HK-2 (cell line): ENCODE measurements around the gene CACNA2D4.
"Not testable (repeated sequence)": the region's sequence is repeated elsewhere in the genome, so short reads cannot be mapped to it uniquely, and the experiment has no call there.

Experiments
- DNase-seq: peaks from one replicate; pipeline ENCODE4 v3.0.0-alpha.2; 2018; ENCODE audit not compliant: unreplicated experiment

CACNA2D4 gene

GRCh38 chr12:1918081-1918883, at the start of gene CACNA2D4:
Gene CACNA2D4 (minus strand): TSS chr12:1918652. CDS start chr12:1918473, 179 bp downstream.
- no peak for DNase-seq

GRCh38 chr12:1966561-1967226, 48.2 kb upstream of the CACNA2D4 start:
- no peak for DNase-seq

GRCh38 chr12:1965916-1966315, 47.5 kb upstream of the CACNA2D4 start:
- DNase-seq, result no peak

- no peak for DNase-seq
These were observed 43.9 kb upstream of the CACNA2D4 start for GRCh38 chr12:1962051-1963020.

GRCh38 chr12:1956716-1957115, 38.3 kb upstream of the CACNA2D4 start:
- no peak for DNase-seq

GRCh38 chr12:1949771-1950470, 31.5 kb upstream of the CACNA2D4 start:
- no peak for DNase-seq

- DNase-seq, result no peak
These were observed 30.4 kb upstream of the CACNA2D4 start for GRCh38 chr12:1948883-1949282.

- no peak for DNase-seq
These were observed 28.6 kb upstream of the CACNA2D4 start for GRCh38 chr12:1947081-1947480.

- DNase-seq, result no peak
These were observed 27.8 kb upstream of the CACNA2D4 start for GRCh38 chr12:1946296-1946695.

GRCh38 chr12:1945502-1945901, 27.1 kb upstream of the CACNA2D4 start:
- not testable (repeated sequence) for DNase-seq

GRCh38 chr12:1939801-1940607, 21.6 kb upstream of the CACNA2D4 start:
- DNase-seq, result peak; percentile 75

- DNase-seq, result no peak
These were observed 20.9 kb upstream of the CACNA2D4 start for GRCh38 chr12:1939331-1939730.

- no peak for DNase-seq
These were observed 19.2 kb upstream of the CACNA2D4 start for GRCh38 chr12:1937481-1938224.

- no peak for DNase-seq
These were observed 18.2 kb upstream of the CACNA2D4 start for GRCh38 chr12:1936406-1937320.

- DNase-seq, result no peak
These were observed 17.4 kb upstream of the CACNA2D4 start for GRCh38 chr12:1935700-1936378.

- DNase-seq, result no peak
These were observed 16.8 kb upstream of the CACNA2D4 start for GRCh38 chr12:1935242-1935641.

- DNase-seq, result no peak
These were observed 16.4 kb upstream of the CACNA2D4 start for GRCh38 chr12:1934831-1935230.

- no peak for DNase-seq
These were observed 15.6 kb upstream of the CACNA2D4 start for GRCh38 chr12:1934068-1934467.
